Vagina (tissue), 2 donors: ENCODE data around the gene NLRP3. TPM values are rescaled to one million over a fixed set of nuclear protein-coding genes. Genes with fewer than 3 reads are reported as not detected.
"Not testable (repeated sequence)": the region's sequence is repeated elsewhere in the genome, so short reads cannot be mapped to it uniquely, and the experiment has no call there.

ENCODE experiments used
- DNase-seq, 2 donors: peaks; one replicate each; pipeline ENCODE4 v3.0.0-alpha.2; 2017; ENCODE audit errors: extremely low spot score in 2 of 2
- H3K27ac ChIP-seq: fragments of 200-600 bp; sonication (generic); one replicate; pipeline ENCODE4 v1.5.1; 2019
- H3K27me3 ChIP-seq: fragments of 200-600 bp; sonication (generic); one replicate; pipeline ENCODE4 v1.5.1; 2019
- H3K36me3 ChIP-seq, 2 donors: fragments of 200-600 bp; sonication (generic); one replicate each; pipeline ENCODE4 v1.5.1; 2017 to 2019
- H3K4me1 ChIP-seq: fragments of 200-600 bp; sonication (generic); one replicate; pipeline ENCODE4 v1.5.1; 2019
- H3K4me3 ChIP-seq, 2 donors: fragments of 200-600 bp; sonication (generic); 1 replicate in 1 of 2; 2 replicates in 1 of 2; pipeline ENCODE4 v1.5.1; 2016 to 2019
- H3K9me3 ChIP-seq: fragments of 200-600 bp; sonication (generic); one replicate; pipeline ENCODE4 v1.5.1; 2019
- POLR2A ChIP-seq, 2 donors: fragments of 450-650 bp; IDR thresholded peaks; one replicate each; pipeline ENCODE4 v1.6.1; 2017; ENCODE audit warnings: antibody characterized with exemption in 2 of 2, mild to moderate bottlenecking in 2 of 2, moderate library complexity in 2 of 2
- POLR2AphosphoS5 ChIP-seq, 2 donors: sonication (generic); formaldehyde crosslinking; IDR thresholded peaks; one replicate each; pipeline ENCODE4 v1.9.0; 2017; ENCODE audit warnings: antibody characterized with exemption in 2 of 2, mild to moderate bottlenecking in 2 of 2, low read depth in 1 of 2; ENCODE audit not compliant: insufficient read depth in 1 of 2
- intact Hi-C: fragments of 100-400 bp; cut with DNase I; formaldehyde crosslinking; loops from one replicate; pipeline ENCODE4 v1.15.1; 2023
- total RNA-seq: library from RNA; depleted of rRNA; stranded (reverse); fragments of >200 nt; gene quantifications from one replicate; pipeline ENCODE4 v1.2.3, GENCODE V29; 2016
- TF ChIP-seq, protein P1 (sequence below), 3 experiments: fragments of 450-650 bp in 2 of 3; fragments of 200-600 bp in 1 of 3; sonication (generic) in 1 of 3; IDR thresholded peaks; one replicate each; pipeline ENCODE4 v1.5.1; 2017 to 2019; ENCODE audit warnings: antibody characterized with exemption in 3 of 3, mild to moderate bottlenecking in 2 of 3, moderate library complexity in 2 of 3

The NLRP3 gene
- 1.7 TPM for total RNA-seq

GRCh38 chr1:247415423-247416361 lies at the start of gene NLRP3:
NLRP3 (plus strand) TSS chr1:247416173; CDS start chr1:247418801, 2,628 bp downstream.
- DNase-seq: no peak
- no peaks in the 10 kb centered on the region for H3K27me3 ChIP-seq
- intact Hi-C loops: no loop called here
- TF ChIP-seq POLR2AphosphoS5 (IDR thresholded peaks at IDR 0.05; ENCODE audit: insufficient read depth in 1 of 2, low read depth in 1 of 2) (peak in 1 of 2 donors; percentile 16), POLR2A (IDR thresholded peaks at IDR 0.05) (no peak)
- H3K9me3 ChIP-seq: no peaks in the 10 kb centered on the region
- no peak within 1 kb of the TSS for H3K27ac ChIP-seq
- H3K4me3 ChIP-seq: peak within 1 kb of the TSS; percentile 6 to 16
- no peaks in the 10 kb centered on the region for H3K36me3 ChIP-seq
- H3K4me1 ChIP-seq: no peaks in the 10 kb centered on the region

DNA sequence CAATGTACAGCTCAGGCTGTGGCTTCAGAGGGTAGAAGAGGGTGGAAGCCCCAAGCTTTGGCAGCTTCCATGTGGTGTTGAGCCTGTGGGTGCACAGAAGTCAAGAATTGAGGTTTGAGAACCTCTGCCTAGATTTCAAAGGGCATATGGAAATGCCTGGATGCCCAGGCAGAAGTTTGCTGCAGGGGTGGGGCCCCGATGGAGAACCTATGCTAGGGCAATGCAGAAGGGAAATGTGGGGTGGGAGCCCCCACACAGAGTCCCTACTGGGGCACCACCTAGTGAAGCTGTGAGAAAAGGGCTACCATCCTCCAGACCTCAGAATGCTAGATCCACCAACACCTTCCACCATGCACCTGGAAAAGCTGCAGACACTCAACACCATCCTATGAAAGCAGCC lies 49.6 kb upstream of the NLRP3 start:
- intact Hi-C loops, H3K27ac ChIP-seq, DNase-seq, H3K4me3 ChIP-seq, H3K9me3 ChIP-seq, H3K27me3 ChIP-seq, H3K36me3 ChIP-seq: not testable (repeated sequence)
- H3K4me1 ChIP-seq: peaks cover 15% of the 10 kb centered on the region

DNA sequence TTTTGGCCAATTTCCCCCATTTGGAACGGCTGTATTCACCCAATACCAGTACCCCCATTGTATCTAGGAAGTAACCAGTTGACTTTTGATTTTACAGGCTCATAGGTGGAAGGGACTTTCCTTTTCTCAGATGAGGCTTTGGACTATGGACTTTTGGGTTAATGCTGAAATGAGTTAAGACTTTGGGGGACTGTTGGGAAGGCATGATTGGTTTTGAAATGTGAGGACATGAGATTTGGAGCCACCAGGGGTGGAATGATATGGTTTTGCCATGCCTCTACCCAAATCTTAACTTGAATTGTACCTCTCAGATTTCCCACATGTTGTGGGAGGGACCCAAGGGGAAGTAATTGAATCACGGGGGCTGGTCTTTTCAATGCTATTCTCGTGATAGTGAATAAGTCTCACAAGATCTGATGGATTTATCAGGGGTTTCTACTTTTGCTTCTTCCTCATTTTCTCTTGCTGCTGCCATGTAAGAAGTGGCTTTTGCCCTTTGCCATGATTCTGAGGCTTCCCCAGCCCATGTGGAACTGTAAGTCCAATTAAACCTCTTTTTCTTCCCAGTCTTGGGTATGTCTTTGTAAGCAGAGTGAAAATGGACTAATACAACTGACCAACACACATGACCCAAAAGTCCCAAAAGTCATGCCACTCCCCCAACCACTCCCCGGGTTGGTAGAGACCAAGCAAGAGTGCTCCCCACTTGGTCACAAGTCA lies 48.9 kb upstream of the NLRP3 start:
- Histone ChIP-seq H3K36me3 (no peaks in the 10 kb centered on the region), H3K4me3 (no peak overlapping the region), H3K4me1 (peaks cover 12% of the 10 kb centered on the region), H3K27me3 (no peaks in the 10 kb centered on the region), H3K27ac (no peak overlapping the region), H3K9me3 (no peaks in the 10 kb centered on the region)
- TF ChIP-seq POLR2AphosphoS5 (IDR thresholded peaks at IDR 0.05; ENCODE audit: insufficient read depth in 1 of 2, low read depth in 1 of 2): no peak
- no peak for DNase-seq
- intact Hi-C loops: no loop called here

- Histone ChIP-seq H3K4me3 (no peak overlapping the region), H3K9me3 (no peaks in the 10 kb centered on the region), H3K4me1 (peaks cover 12% of the 10 kb centered on the region), H3K27me3 (no peaks in the 10 kb centered on the region), H3K27ac (no peak overlapping the region), H3K36me3 (no peaks in the 10 kb centered on the region)
- intact Hi-C loops: no loop called here
- TF ChIP-seq POLR2A (IDR thresholded peaks at IDR 0.05) (no peak), POLR2AphosphoS5 (IDR thresholded peaks at IDR 0.05; ENCODE audit: insufficient read depth in 1 of 2, low read depth in 1 of 2) (no peak)
- TF ChIP-seq, protein P1, sequence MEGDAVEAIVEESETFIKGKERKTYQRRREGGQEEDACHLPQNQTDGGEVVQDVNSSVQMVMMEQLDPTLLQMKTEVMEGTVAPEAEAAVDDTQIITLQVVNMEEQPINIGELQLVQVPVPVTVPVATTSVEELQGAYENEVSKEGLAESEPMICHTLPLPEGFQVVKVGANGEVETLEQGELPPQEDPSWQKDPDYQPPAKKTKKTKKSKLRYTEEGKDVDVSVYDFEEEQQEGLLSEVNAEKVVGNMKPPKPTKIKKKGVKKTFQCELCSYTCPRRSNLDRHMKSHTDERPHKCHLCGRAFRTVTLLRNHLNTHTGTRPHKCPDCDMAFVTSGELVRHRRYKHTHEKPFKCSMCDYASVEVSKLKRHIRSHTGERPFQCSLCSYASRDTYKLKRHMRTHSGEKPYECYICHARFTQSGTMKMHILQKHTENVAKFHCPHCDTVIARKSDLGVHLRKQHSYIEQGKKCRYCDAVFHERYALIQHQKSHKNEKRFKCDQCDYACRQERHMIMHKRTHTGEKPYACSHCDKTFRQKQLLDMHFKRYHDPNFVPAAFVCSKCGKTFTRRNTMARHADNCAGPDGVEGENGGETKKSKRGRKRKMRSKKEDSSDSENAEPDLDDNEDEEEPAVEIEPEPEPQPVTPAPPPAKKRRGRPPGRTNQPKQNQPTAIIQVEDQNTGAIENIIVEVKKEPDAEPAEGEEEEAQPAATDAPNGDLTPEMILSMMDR (IDR thresholded peaks at IDR 0.05): no peak
- DNase-seq: no peak
These were observed 48.1 kb upstream of the NLRP3 start for GRCh38 chr1:247367786-247368422.

DNA sequence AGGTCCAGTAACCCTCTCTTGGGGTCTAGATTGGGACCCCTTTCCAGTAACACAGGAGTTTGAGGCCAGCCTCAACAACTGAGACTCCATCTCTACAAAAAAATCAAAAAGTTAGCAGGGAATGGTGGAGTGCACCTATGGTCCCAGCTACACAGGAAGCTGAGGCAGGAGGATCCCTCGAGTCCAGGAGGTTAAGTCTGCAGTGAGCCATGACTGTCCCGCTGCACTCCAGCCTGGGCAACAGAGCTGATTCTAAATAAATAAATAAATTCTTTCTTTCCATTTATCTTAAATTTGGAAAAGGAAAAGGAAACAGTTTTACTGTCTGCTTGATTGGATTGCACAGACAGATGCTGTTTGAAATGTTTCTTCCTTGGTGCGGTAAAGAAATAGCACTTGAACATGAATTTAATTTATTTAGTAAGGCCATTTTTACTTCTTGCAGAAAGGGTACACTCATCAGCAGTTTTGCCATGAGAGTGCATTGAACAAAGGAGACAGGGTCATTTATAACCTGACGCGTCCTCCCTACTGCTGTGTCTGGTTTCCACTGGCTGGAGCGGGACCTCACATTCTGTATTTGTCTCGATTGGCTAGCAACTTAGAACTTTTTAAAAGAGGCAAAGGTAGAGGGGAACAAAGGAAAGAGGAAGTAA lies 47.4 kb upstream of the NLRP3 start:
- H3K36me3 ChIP-seq: no peaks in the 10 kb centered on the region
- H3K27me3 ChIP-seq: no peaks in the 10 kb centered on the region
- H3K27ac ChIP-seq: no peak overlapping the region
- no peak for TF ChIP-seq POLR2A (IDR thresholded peaks at IDR 0.05)
- TF ChIP-seq, protein P1 (IDR thresholded peaks at IDR 0.05): no peak
- no peak overlapping the region for H3K4me3 ChIP-seq
- DNase-seq: no peak
- intact Hi-C loops: no loop called here
- H3K9me3 ChIP-seq: no peaks in the 10 kb centered on the region
- peaks cover 12% of the 10 kb centered on the region for H3K4me1 ChIP-seq
